Small intestine (tissue), 7 donors: ENCODE results near the gene ARID5B. TPM values are rescaled to one million over a fixed set of nuclear protein-coding genes. Genes with fewer than 3 reads are reported as not detected.

Experiments
- DNase-seq, 2 donors: peaks; one replicate each; pipeline versions ENCODE4 v3.0.0 to v3.0.0-alpha.2; 2013
- FAIRE-seq: peaks from 2 replicates; lab custom pipeline; 2012; peaks lifted over from hg19 to GRCh38; lab: Jason Lieb, UNC
- H3K27ac ChIP-seq, 3 donors: one replicate each; pipeline ENCODE4 v1.5.1; 2013; ENCODE audit warnings: low read length in 2 of 3, mild to moderate bottlenecking in 2 of 3, control low read depth in 1 of 3, inconsistent platforms in 1 of 3, low read depth in 1 of 3, moderate library complexity in 1 of 3
- H3K27me3 ChIP-seq, 3 donors: one replicate each; pipeline ENCODE4 v1.6.1; 2013; ENCODE audit warnings: low read length in 3 of 3, inconsistent platforms in 1 of 3; ENCODE audit not compliant: control insufficient read depth in 3 of 3, insufficient read depth in 3 of 3
- H3K36me3 ChIP-seq, 3 donors: one replicate each; pipeline ENCODE4 v1.6.1; 2013; ENCODE audit warnings: low read length in 3 of 3, inconsistent platforms in 1 of 3, low read depth in 1 of 3, mild to moderate bottlenecking in 1 of 3, moderate library complexity in 1 of 3; ENCODE audit not compliant: control insufficient read depth in 3 of 3, insufficient read depth in 2 of 3
- H3K4me1 ChIP-seq, 3 donors: one replicate each; pipeline ENCODE4 v1.6.1; 2013; ENCODE audit warnings: low read length in 2 of 3, inconsistent platforms in 1 of 3, low read depth in 1 of 3, mild to moderate bottlenecking in 1 of 3, moderate library complexity in 1 of 3; ENCODE audit not compliant: control insufficient read depth in 3 of 3, insufficient read depth in 2 of 3
- H3K4me3 ChIP-seq, 3 donors: one replicate each; pipeline ENCODE4 v1.5.1; 2013; ENCODE audit warnings: low read length in 3 of 3, control low read depth in 1 of 3, inconsistent platforms in 1 of 3, low read depth in 1 of 3, mild to moderate bottlenecking in 1 of 3, moderate library complexity in 1 of 3
- H3K9me3 ChIP-seq, 2 donors: one replicate each; pipeline ENCODE4 v1.6.1; 2013; ENCODE audit warnings: low read depth in 1 of 2, low read length in 1 of 2; ENCODE audit not compliant: control insufficient read depth in 2 of 2, insufficient read depth in 1 of 2
- WGBS, 3 donors: extraction: QIAGEN DNeasy Blood & Tissue Kit; methylation state at CpG; one replicate each; pipeline ENCODE4 v1.1.7; 2013; 5-methylcytosine and 5-hydroxymethylcytosine counted together
- polyA plus RNA-seq, 4 donors: library from polyadenylated mRNA; stranded (reverse) in 3 of 4; unstranded in 1 of 4; fragments of 200-250 nt in 3 of 4; fragments of 120-200 nt in 1 of 4; gene quantifications; one replicate each; pipeline versions ENCODE4 v1.2.1 to v1.2.3, GENCODE V29; 2013
- donor health status: healthy with polysubstance abuse.
- donor health status: control.
- donor health status: control.
- donor health status: Bipolar disorder and iron deficiency.
- donor health status: healthy.

ARID5B gene
- polyA plus RNA-seq, 4 donors: 1.1 to 24.6 (median 6.7) TPM

DNA sequence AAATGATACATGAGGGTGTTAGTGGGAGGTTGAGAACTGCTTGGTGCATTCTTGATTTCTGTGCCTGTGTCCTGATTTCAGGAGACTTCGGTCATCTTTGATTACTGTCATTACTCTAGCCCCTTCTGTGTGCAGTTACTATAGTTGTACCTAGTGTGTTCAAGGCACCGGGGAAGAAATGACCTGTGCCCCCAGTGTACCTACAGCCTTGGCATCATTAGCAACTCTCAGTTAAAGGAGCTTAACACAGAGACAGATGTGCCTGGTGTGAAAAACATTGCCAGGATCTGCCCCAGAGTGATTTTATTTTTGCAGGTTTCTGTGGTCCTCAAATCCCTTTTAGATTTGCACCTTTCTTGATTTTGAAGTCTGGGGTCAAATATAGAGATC, 62.2 kb downstream of the ARID5B start:
- FAIRE-seq (no peak), DNase-seq (peak in 1 of 2 donors; percentile 43)
- 21 to 59% (median 33%) methylated on average over 2 of the region's 2 CpGs for WGBS, 3 donors
- H3K27ac ChIP-seq: peak overlapping the region in 2 of 3 donors; percentile 61 to 75
- H3K9me3 ChIP-seq: no peaks in the 10 kb centered on the region
- no peaks in the 10 kb centered on the region for H3K27me3 ChIP-seq
- peaks cover 6 to 45% (median 28%) of the 10 kb centered on the region in 3 donors for H3K4me1 ChIP-seq
- H3K4me3 ChIP-seq: no peak overlapping the region
- H3K36me3 ChIP-seq: no peaks in the 10 kb centered on the region

DNA sequence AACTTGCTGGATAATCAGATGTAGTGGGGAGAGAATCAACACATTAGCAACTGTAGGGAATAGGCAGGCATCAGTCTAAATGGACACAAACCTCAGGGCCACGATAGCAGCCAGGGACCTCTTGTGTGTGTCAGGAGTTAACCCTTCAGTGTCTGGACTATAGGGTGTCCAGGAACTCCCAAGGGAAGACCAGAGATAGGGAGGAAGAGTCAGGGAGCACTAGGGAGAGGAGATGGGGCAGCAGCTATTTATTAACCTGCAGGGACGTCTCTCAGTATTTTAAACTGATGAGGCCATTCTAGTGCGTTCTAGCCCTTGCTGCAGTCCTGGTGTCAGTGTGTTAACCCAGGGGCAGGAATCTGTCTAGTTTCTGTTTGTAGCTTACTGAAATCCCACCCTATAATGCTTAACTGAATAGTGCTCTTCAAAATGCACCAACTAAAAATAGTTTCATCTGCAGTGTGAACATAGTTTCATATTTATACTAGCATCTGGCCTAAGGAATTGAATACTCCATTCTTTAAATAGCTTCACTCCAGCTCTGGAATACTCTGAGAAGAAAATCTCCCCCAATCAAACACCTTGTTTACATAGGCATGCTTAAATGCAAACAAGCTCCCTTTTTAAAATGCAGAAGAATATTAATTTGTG, 62.7 kb downstream of the ARID5B start:
- Histone ChIP-seq H3K9me3 (no peaks in the 10 kb centered on the region), H3K4me3 (no peak overlapping the region), H3K27me3 (no peaks in the 10 kb centered on the region), H3K27ac (peak overlapping the region in 2 of 3 donors; percentile 61 to 75), H3K36me3 (no peaks in the 10 kb centered on the region), H3K4me1 (peaks cover 6 to 45% (median 28%) of the 10 kb centered on the region in 3 donors)
- FAIRE-seq (no peak), DNase-seq (no peak)
- WGBS, 3 donors: 10 to 30% (median 11%) methylated on average over 3 of the region's 3 CpGs

DNA sequence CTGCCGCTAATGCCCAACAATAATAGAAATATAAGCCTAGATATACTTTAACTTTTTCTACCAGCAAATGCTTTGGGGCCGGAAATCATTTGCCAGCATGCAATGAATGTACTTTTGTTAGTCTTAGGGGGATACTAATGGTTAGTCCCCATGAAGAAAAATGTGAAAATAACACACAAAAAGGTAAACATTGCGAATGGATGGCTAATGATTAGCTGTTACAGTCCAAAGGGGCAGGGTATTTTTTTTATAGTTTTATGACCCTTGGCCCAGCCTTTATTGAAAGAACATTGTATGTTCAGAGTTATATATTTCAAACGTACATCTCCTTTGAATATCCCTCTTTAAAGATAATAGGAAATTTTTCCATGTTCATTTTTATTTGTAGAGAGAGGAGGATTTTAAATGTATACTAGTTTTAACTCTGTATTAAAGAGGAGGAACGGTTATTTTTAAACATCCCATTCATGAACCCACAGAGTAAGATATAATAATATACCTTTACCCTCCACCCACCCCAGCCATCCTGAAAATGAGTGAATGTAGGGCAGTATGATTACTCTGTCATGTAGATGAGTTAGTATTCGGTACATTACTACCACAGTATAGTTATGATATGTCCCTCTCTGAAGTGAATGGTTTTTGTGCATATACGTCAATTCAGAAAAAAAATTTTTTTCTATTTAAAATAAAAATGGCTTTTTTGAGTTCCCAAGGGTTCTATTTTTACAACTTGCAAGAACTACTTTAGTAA, 63.6 kb downstream of the ARID5B start:
- peak; percentile 80 for FAIRE-seq
- 18 to 52% (median 32%) methylated on average over 7 of the region's 7 CpGs for whole genome bisulfite sequencing, 3 donors
- Histone ChIP-seq H3K9me3 (no peaks in the 10 kb centered on the region), H3K27ac (peak overlapping the region in 1 of 3 donors; percentile 75), H3K4me3 (peak overlapping the region in 1 of 3 donors; percentile 28), H3K27me3 (no peaks in the 10 kb centered on the region), H3K4me1 (peaks cover 6 to 45% (median 28%) of the 10 kb centered on the region in 3 donors), H3K36me3 (no peaks in the 10 kb centered on the region)
- peak; percentile 77 to 88 for DNase-seq

DNA sequence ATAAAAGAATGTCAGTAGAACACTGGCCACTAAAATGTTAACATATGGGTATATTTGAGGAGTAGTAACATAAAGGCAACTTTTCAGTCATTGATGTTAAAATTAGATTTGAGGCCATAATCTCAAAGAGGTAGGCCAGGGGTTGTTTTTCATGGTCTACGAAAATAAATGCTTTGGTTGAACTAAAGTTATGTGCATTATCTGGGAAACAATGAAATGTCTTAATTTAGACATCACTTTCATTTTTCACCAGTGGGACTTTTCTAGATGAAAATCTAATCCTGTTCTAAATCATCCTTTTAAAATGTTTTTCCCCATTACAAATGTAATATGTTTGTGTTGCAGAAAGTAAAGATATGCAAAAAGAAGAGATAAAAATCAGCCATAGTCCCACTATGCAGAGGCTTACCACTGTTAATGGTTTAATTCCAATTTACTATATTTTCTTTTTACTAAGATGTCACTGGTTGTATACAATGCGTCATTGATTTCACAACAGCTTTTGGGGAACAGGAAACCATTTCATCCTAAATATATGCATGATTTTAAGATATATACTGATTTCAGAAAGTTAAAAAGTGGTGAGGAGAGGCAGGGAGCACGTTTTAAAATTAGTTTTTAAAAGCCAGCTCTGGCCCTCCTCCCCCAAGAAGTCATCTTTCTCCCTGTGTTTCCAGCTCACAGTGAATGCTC, 64.3 kb downstream of the ARID5B start:
- H3K4me3 ChIP-seq: no peak overlapping the region
- H3K27me3 ChIP-seq: no peaks in the 10 kb centered on the region
- H3K9me3 ChIP-seq: no peaks in the 10 kb centered on the region
- peak overlapping the region in 1 of 3 donors; percentile 75 for H3K27ac ChIP-seq
- FAIRE-seq (no peak), DNase-seq (no peak)
- 30 to 43% (median 34%) methylated on average over 3 of the region's 3 CpGs for WGBS, 3 donors
- H3K36me3 ChIP-seq: no peaks in the 10 kb centered on the region
- H3K4me1 ChIP-seq: peaks cover 6 to 45% (median 31%) of the 10 kb centered on the region in 3 donors

DNA sequence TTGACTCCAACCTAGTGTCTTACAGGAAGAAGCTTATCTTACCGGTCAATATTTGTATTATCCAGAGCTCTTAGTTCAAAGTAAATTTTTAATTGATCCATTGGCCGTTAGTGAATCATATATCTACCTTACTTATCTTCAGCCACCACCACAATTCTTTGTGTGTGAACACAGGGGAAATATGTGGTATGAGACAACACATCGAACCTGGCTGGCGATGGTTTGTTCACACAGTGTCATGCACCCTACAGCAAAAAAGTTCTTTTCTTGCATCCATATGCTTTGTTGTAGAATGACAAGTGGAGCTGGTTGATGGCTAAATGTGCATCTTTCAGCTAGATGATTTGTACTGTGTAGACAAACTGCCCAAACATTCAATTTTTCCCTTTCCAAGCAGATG, 65.8 kb downstream of the ARID5B start:
- H3K4me3 ChIP-seq: no peak overlapping the region
- no peak overlapping the region for H3K27ac ChIP-seq
- H3K9me3 ChIP-seq: no peaks in the 10 kb centered on the region
- WGBS, 3 donors: 17 to 68% (median 43%) methylated on average over 4 of the region's 4 CpGs
- FAIRE-seq (no peak), DNase-seq (no peak)
- H3K36me3 ChIP-seq: no peaks in the 10 kb centered on the region
- no peaks in the 10 kb centered on the region for H3K27me3 ChIP-seq
- H3K4me1 ChIP-seq: peaks cover 6 to 39% (median 26%) of the 10 kb centered on the region in 3 donors

DNA sequence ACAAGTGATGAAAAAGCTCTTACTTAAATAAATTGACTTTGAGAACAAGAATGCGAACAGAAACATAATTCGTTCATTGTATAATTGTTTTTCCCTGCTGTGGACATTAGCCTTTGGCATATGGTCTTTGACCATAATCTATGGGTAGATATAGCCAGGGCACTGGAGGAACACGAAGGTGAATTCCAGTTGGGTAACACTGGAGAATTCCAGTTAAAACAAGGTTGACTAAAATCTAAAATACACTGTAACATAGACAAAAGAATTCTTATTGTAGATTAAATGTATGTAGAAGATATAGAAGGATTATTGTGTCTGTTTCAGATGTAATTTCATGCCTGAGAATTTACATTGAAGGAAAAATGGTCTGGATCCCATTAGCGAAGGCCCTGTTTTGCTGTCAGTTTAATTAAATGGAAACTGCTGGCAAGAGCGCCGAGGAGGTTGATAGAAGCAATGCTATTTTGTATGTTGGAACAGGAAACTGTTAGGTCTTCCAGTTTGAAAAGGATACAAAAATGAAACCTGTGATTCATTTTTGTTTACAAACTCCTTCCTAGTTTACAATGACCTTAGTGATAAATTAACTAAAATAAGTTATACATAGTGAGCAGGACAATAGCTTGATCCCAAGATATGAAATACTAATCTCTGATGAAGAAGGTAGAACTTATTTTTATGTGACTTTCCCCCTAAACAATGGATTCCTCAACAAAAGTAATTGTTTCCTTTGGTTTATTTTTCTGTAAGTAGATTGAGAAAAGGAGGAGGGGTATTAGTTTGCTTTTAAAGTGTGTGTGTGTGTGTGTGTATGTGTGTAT, 68.9 kb downstream of the ARID5B start:
- Histone ChIP-seq H3K9me3 (no peaks in the 10 kb centered on the region), H3K27ac (peak overlapping the region in 1 of 3 donors; percentile 50), H3K4me1 (peaks cover 0 to 35% (median 17%) of the 10 kb centered on the region in 3 donors), H3K27me3 (no peaks in the 10 kb centered on the region), H3K4me3 (no peak overlapping the region), H3K36me3 (no peaks in the 10 kb centered on the region)
- 64 to 75% (median 72%) methylated on average over 6 of the region's 6 CpGs for WGBS, 3 donors
- FAIRE-seq (no peak), DNase-seq (no peak)

DNA sequence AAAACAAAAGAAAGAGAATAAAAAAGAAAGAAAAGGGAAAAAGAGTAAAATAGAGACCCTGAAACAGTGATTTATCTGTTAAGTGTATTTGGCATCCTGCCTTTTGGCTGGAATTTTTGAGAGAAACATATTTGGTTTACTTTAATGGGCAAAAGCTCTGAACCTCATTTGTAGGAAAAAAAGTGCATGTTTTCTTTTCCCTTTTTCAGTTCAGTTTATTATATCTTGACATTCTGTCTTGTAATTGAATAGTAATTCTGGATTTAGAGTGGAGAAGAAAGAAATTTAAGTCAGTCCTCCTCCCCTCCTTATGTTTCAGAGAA, 69.5 kb downstream of the ARID5B start:
- FAIRE-seq (no peak), DNase-seq (no peak)
- Histone ChIP-seq H3K4me3 (no peak overlapping the region), H3K27ac (no peak overlapping the region), H3K4me1 (peaks cover 0 to 34% (median 17%) of the 10 kb centered on the region in 3 donors), H3K27me3 (no peaks in the 10 kb centered on the region), H3K36me3 (no peaks in the 10 kb centered on the region), H3K9me3 (no peaks in the 10 kb centered on the region)

DNA sequence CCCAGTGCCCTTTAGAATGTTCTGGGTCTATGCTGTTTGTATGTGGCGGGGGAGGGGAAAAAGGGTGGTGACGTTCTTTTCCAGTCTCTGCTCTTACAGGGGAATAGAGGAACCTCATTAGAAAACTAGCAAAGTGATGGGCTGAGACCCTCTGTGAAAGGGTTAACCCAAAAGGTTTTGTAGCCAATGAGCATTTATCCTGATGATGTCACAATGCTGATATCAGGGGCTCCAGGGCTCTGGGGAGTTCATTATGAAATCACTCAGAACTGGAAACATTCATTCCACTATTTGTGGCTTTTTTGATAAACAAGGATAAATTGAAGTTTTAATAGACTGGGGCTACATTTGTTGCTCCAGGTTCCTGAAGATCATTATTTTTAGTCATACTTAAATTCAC, 71.7 kb downstream of the ARID5B start:
- 71 to 79% (median 71%) methylated on average over 2 of the region's 2 CpGs for WGBS, 3 donors
- Histone ChIP-seq H3K4me3 (no peak overlapping the region), H3K27ac (peak overlapping the region in 1 of 3 donors; percentile 4), H3K4me1 (peaks cover 0 to 19% (median 12%) of the 10 kb centered on the region in 3 donors), H3K9me3 (no peaks in the 10 kb centered on the region), H3K27me3 (no peaks in the 10 kb centered on the region), H3K36me3 (no peaks in the 10 kb centered on the region)
- no peak for DNase-seq
- FAIRE-seq: no peak
